Fibroblast of lung (primary cell): ENCODE results near the gene GUK1. TPM values are rescaled to one million over a fixed set of nuclear protein-coding genes. Genes with fewer than 3 reads are reported as not detected.
A peak's percentile ranks its signal among the peaks of the same experiment; 100 is the strongest.

ENCODE experiments used
- DNase-seq, 2 donors: peaks; one replicate each; pipeline versions ENCODE4 v3.0.0 to v3.0.0-alpha.2; 2010; ENCODE audit warnings: low read depth in 2 of 2
- H2AFZ ChIP-seq: 2 replicates; pipeline ENCODE4 v1.5.1; 2012; ENCODE audit warnings: low read length, control low read depth, inconsistent platforms
- H3K27ac ChIP-seq: 2 replicates; pipeline ENCODE4 v1.5.1; 2011; ENCODE audit warnings: low read length, control low read depth; ENCODE audit not compliant: insufficient read depth
- H3K27me3 ChIP-seq: 2 replicates; pipeline ENCODE4 v1.5.1; 2011; ENCODE audit warnings: mild to moderate bottlenecking, low read length; ENCODE audit not compliant: control insufficient read depth, insufficient read depth
- H3K36me3 ChIP-seq: 2 replicates; pipeline ENCODE4 v1.5.1; 2011; ENCODE audit warnings: low read length; ENCODE audit not compliant: control insufficient read depth, insufficient read depth
- H3K4me1 ChIP-seq: 2 replicates; pipeline ENCODE4 v1.5.1; 2011; ENCODE audit warnings: low read length; ENCODE audit not compliant: control insufficient read depth, insufficient read depth; ENCODE audit errors: extremely low read depth
- H3K4me2 ChIP-seq: 2 replicates; pipeline ENCODE4 v1.5.1; 2011; ENCODE audit warnings: low read length, control low read depth; ENCODE audit not compliant: insufficient read depth; ENCODE audit errors: extremely low read depth
- H3K4me3 ChIP-seq, 4 experiments: fragments of 200-600 bp in 1 of 4; sonication (generic) in 1 of 4; replicated peaks in 1 of 4; 2 replicates each; pipeline ENCODE4 v1.5.1; 2011 to 2016; ENCODE audit warnings: low read length in 4 of 4, low read depth in 3 of 4, mild to moderate bottlenecking in 3 of 4, control low read depth in 2 of 4, inconsistent platforms in 1 of 4, mixed read lengths in 1 of 4; ENCODE audit not compliant: insufficient read depth in 1 of 4; ENCODE audit errors: control extremely low read depth in 1 of 4
- H3K79me2 ChIP-seq: 2 replicates; pipeline ENCODE4 v1.5.1; 2012; ENCODE audit warnings: mild to moderate bottlenecking, low read length, inconsistent platforms; ENCODE audit not compliant: control insufficient read depth, insufficient read depth
- H3K9ac ChIP-seq: 2 replicates; pipeline ENCODE4 v1.5.1; 2011; ENCODE audit warnings: mild to moderate bottlenecking, low read length, control low read depth; ENCODE audit not compliant: insufficient read depth
- H3K9me3 ChIP-seq: 2 replicates; pipeline ENCODE4 v1.5.1; 2012; ENCODE audit warnings: low read depth, low read length; ENCODE audit not compliant: control insufficient read depth, insufficient read depth
- H4K20me1 ChIP-seq: 2 replicates; pipeline ENCODE4 v1.5.1; 2011; ENCODE audit warnings: low read length; ENCODE audit not compliant: control insufficient read depth, insufficient read depth; ENCODE audit errors: extremely low read depth
- CTCF ChIP-seq, 2 donors: IDR thresholded peaks in 1 of 2; conservative IDR thresholded peaks in 1 of 2; 1 replicate in 1 of 2; 2 replicates in 1 of 2; pipeline ENCODE4 v1.5.1; 2011 to 2012; ENCODE audit warnings: low read length in 2 of 2, control low read depth in 1 of 2, inconsistent platforms in 1 of 2, low read depth in 1 of 2, mild to moderate bottlenecking in 1 of 2
- EZH2 ChIP-seq: IDR thresholded peaks from 2 replicates; pipeline ENCODE4 v1.5.1; 2012; ENCODE audit warnings: low read length, control low read depth, mild to moderate bottlenecking; ENCODE audit errors: missing control alignments
- polyA plus RNA-seq, 2 donors: library from polyadenylated mRNA; depleted of rRNA in 1 of 2; stranded (reverse) in 1 of 2; unstranded in 1 of 2; fragments of >200 nt; gene quantifications; 2 replicates each; pipeline ENCODE4 v1.2.1, GENCODE V29; 2011 to 2012; ENCODE audit warnings: missing spikeins in 1 of 2
- total RNA-seq: library from RNA; depleted of rRNA; stranded (reverse); fragments of >200 nt; gene quantifications from 2 replicates; pipeline ENCODE4 v1.2.1, GENCODE V29; 2014

The GUK1 gene
- total and polyA plus RNA-seq, 2 donors (not counting 1 experiment from before 2014, with no cell fraction given): 217 to 479 TPM

DNA sequence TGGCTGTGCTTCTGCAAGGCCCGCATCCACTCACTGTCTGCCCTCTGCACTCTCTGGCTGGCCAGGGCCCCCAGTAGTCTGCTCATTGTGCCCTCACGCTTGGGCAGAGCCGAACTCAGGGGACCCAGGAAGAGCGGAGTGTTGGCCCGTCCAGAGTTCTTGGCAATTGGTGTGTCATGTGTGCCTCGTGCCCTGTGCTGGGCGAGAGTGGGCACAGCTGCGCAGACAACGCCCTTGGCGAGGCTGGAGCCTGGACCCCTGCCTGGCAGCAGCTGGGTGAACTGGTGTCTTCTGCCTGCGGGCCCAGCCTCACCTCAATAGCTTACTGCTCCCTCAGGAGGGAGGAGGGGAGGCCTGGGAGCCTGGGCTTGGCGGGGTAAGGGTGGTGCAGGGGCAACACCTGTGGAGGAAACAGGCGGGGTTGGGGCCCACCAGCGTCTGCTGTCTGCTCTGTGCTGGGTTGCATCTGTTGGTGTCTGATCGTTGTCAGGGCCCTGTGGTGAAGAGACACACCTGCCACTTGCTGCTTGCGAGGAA lies 2.1 kb downstream of the GUK1 start:
- Histone ChIP-seq H3K9ac (no peak overlapping the region), H4K20me1 (no peaks in the 10 kb centered on the region), H3K4me1 (peaks cover 13% of the 10 kb centered on the region), H2AFZ (no peak overlapping the region), H3K27ac (peak overlapping the region; percentile 98), H3K4me2 (peak overlapping the region; percentile 95), H3K36me3 (peaks cover 15% of the 10 kb centered on the region), H3K79me2 (peaks cover 70% of the 10 kb centered on the region), H3K4me3 (peak overlapping the region in 2 of 4 experiments; percentile 95 to 96), H3K9me3 (no peaks in the 10 kb centered on the region), H3K27me3 (peaks cover 3% of the 10 kb centered on the region)
- TF ChIP-seq CTCF (conservative IDR thresholded peaks at IDR 0.05 in 1 of 2, IDR thresholded peaks at IDR 0.05 in 1 of 2; ENCODE audit: low read depth in 1 of 2, low read length in 2 of 2) (no peak), EZH2 (no peak)
- DNase-seq: no peak

GRCh38 chr1:228142701-228143136 lies 2.6 kb downstream of the GUK1 start:
- H3K9ac ChIP-seq: no peak overlapping the region
- H3K36me3 ChIP-seq: peaks cover 15% of the 10 kb centered on the region
- H3K4me2 ChIP-seq: peak overlapping the region; percentile 46
- H3K4me1 ChIP-seq: peaks cover 13% of the 10 kb centered on the region
- peak overlapping the region; percentile 98 for H3K27ac ChIP-seq
- H3K27me3 ChIP-seq: no peaks in the 10 kb centered on the region
- no peak overlapping the region for H2AFZ ChIP-seq
- H3K4me3 ChIP-seq: peak overlapping the region in 1 of 4 experiments; percentile 95
- H3K79me2 ChIP-seq: peaks cover 75% of the 10 kb centered on the region
- no peak for TF ChIP-seq CTCF (conservative IDR thresholded peaks at IDR 0.05 in 1 of 2, IDR thresholded peaks at IDR 0.05 in 1 of 2; ENCODE audit: low read depth in 1 of 2, low read length in 2 of 2)
- TF ChIP-seq EZH2: no peak
- H4K20me1 ChIP-seq: no peaks in the 10 kb centered on the region
- DNase-seq: no peak
- no peaks in the 10 kb centered on the region for H3K9me3 ChIP-seq

GRCh38 chr1:228143480-228144192 lies 3.6 kb downstream of the GUK1 start:
- DNase-seq: no peak
- no peak overlapping the region for H3K9ac ChIP-seq
- TF ChIP-seq CTCF (conservative IDR thresholded peaks at IDR 0.05 in 1 of 2, IDR thresholded peaks at IDR 0.05 in 1 of 2; ENCODE audit: low read depth in 1 of 2, low read length in 2 of 2): no peak
- no peak for TF ChIP-seq EZH2
- peaks cover 18% of the 10 kb centered on the region for H3K4me1 ChIP-seq
- H3K4me3 ChIP-seq: no peak overlapping the region
- no peaks in the 10 kb centered on the region for H4K20me1 ChIP-seq
- no peak overlapping the region for H2AFZ ChIP-seq
- peaks cover 20% of the 10 kb centered on the region for H3K36me3 ChIP-seq
- no peak overlapping the region for H3K4me2 ChIP-seq
- no peaks in the 10 kb centered on the region for H3K9me3 ChIP-seq
- peaks cover 81% of the 10 kb centered on the region for H3K79me2 ChIP-seq
- H3K27ac ChIP-seq: no peak overlapping the region
- H3K27me3 ChIP-seq: no peaks in the 10 kb centered on the region
